ENCODE data around the gene CACNB3.
"Not testable (repeated sequence)": the region's sequence is repeated elsewhere in the genome, so short reads cannot be mapped to it uniquely, and the experiment has no call there.

CACNB3 gene

GRCh38 chr12:48832321-48833060, 14.2 kb downstream of the CACNB3 start:
- H3K4me3 ChIP-seq (ENCODE audit: low read length), result no peak overlapping the region
- TF ChIP-seq, protein P1, sequence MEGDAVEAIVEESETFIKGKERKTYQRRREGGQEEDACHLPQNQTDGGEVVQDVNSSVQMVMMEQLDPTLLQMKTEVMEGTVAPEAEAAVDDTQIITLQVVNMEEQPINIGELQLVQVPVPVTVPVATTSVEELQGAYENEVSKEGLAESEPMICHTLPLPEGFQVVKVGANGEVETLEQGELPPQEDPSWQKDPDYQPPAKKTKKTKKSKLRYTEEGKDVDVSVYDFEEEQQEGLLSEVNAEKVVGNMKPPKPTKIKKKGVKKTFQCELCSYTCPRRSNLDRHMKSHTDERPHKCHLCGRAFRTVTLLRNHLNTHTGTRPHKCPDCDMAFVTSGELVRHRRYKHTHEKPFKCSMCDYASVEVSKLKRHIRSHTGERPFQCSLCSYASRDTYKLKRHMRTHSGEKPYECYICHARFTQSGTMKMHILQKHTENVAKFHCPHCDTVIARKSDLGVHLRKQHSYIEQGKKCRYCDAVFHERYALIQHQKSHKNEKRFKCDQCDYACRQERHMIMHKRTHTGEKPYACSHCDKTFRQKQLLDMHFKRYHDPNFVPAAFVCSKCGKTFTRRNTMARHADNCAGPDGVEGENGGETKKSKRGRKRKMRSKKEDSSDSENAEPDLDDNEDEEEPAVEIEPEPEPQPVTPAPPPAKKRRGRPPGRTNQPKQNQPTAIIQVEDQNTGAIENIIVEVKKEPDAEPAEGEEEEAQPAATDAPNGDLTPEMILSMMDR (IDR thresholded peaks at IDR 0.05; ENCODE audit: insufficient read depth, low read depth, low read length, missing control alignments), result no peak
- no peak for DNase-seq (ENCODE audit: low read depth)

GRCh38 chr12:48838048-48838447, 19.8 kb downstream of the CACNB3 start:
- TF ChIP-seq, protein P1 (IDR thresholded peaks at IDR 0.05; ENCODE audit: insufficient read depth, low read depth, low read length, missing control alignments), result no peak
- DNase-seq (ENCODE audit: low read depth), result no peak
- no peak overlapping the region for H3K4me3 ChIP-seq (ENCODE audit: low read length)

DNA sequence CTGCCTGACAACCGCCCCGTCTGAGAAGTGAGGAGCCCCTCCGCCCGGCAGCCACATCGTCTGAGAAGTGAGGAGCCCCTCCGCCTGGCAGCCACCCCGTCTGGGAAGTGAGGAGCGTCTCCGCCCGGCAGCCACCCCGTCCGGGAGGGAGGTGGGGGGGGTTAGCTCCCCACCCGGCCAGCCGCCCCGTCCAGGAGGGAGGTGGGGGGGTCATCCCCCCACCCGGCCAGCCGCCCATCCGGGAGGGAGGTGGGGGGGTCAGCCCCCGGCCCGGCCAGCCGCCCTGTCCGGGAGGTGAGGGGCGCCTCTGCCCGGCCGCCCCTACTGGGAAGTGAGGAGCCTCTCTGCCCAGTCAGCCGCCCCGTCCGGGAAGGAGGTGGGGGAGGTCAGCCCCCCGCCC, 23.7 kb downstream of the CACNB3 start:
- H3K4me3 ChIP-seq (ENCODE audit: low read length); DNase-seq (ENCODE audit: low read depth): not testable (repeated sequence)

- TF ChIP-seq, protein P1 (IDR thresholded peaks at IDR 0.05; ENCODE audit: insufficient read depth, low read depth, low read length, missing control alignments), result no peak
- peak; percentile 99 for DNase-seq (ENCODE audit: low read depth)
- H3K4me3 ChIP-seq (ENCODE audit: low read length), result peak within 1 kb of the TSS; percentile 99
Observed at GRCh38 chr12:48851883-48852733, 33.8 kb downstream of the CACNB3 start, which contains the start of gene DDX23. Gene DDX23 (minus strand): TSS chr12:48852163. CDS start chr12:48845782, 6,381 bp downstream.

DNA sequence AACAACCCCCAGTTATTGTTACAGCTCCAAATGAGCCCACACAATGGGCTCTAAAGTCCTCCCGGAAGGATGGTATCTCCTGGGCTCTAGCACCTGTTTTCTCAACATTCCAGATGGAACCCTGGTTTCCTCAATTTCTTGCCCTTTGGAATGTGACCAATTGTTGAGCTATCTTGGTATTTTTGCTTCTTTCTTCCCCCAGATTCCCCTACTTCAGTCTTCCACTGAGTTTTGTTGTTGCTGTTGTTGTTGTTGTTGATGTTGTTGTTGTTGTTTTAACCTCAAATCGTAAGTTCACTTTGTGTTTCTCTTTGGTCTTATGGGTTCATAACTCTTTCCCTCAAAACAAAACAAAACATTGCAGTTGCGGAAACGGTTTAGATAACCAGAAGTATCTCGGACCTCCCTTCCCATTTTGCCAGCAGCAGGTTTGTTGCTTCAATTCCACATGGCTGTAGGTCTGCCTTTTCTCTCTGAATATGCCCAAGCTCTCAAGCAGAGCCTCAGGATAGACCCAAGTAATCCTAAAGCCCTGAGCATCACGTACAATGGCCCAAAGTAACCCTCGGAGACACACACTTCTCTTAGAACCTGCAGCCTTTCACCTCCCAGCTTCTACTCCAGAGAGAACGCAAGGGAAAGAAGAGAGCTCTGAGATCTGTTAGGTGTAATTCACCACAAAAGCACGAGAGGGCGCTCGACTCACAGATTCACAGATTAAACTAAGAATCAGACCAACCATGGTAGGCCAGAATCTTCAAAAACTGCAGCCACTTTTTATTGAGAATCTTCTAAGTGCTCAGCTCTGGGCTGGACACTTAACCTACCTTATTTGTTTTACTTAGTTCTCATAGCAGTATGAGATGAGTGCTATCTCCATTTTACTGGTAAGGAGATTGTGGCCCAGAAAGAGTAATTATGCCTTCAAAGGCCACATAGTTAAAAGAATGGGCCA, 34.7 kb downstream of the CACNB3 start:
- peak overlapping the region; percentile 99 for H3K4me3 ChIP-seq (ENCODE audit: low read length)
- TF ChIP-seq, protein P1 (IDR thresholded peaks at IDR 0.05; ENCODE audit: insufficient read depth, low read depth, low read length, missing control alignments), result peak; percentile 79
- peak; percentile 90 for DNase-seq (ENCODE audit: low read depth)

- TF ChIP-seq, protein P1 (IDR thresholded peaks at IDR 0.05; ENCODE audit: insufficient read depth, low read depth, low read length, missing control alignments), result no peak
- no peak overlapping the region for H3K4me3 ChIP-seq (ENCODE audit: low read length)
Observed at GRCh38 chr12:48854488-48854887, 36.2 kb downstream of the CACNB3 start.

DNA sequence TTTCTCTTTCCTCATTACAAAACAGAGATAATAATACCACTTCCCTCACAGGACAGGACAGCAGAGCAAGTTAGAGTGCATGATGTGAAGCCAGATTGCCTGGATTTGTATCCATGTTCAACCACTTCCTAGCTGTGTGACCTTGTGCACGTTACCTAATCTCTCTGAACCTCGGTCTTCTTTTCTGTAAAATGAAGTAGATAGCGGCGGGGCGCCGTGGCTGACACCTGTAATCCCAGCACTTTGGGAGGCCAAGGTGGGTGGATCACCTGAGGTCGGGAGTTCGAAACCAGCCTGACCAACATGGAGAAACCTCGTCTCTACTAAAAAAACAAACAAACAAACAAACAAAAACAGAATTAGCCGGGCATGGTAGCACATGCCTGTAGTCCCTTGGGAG, 36.6 kb downstream of the CACNB3 start:
- DNase-seq (ENCODE audit: low read depth); H3K4me3 ChIP-seq (ENCODE audit: low read length): not testable (repeated sequence)

More at GRCh38 chr12:48854488-48854887, 36.2 kb downstream of the CACNB3 start:
- no peak for DNase-seq (ENCODE audit: low read depth)

Measured in epithelial cell of esophagus (primary cell).